GM12801 (cell line): Measurements from ENCODE around the gene CSHL1.

Experiments
- TF ChIP-seq, protein P1 (sequence below): IDR thresholded peaks from one replicate; pipeline ENCODE4 v1.5.1; 2011; ENCODE audit warnings: control low read depth; ENCODE audit not compliant: insufficient read length; ENCODE audit errors: extremely low read depth

CSHL1 gene

GRCh38 chr17:63939401-63939800 lies 28.3 kb upstream of the CSHL1 start:
- TF ChIP-seq, protein P1, sequence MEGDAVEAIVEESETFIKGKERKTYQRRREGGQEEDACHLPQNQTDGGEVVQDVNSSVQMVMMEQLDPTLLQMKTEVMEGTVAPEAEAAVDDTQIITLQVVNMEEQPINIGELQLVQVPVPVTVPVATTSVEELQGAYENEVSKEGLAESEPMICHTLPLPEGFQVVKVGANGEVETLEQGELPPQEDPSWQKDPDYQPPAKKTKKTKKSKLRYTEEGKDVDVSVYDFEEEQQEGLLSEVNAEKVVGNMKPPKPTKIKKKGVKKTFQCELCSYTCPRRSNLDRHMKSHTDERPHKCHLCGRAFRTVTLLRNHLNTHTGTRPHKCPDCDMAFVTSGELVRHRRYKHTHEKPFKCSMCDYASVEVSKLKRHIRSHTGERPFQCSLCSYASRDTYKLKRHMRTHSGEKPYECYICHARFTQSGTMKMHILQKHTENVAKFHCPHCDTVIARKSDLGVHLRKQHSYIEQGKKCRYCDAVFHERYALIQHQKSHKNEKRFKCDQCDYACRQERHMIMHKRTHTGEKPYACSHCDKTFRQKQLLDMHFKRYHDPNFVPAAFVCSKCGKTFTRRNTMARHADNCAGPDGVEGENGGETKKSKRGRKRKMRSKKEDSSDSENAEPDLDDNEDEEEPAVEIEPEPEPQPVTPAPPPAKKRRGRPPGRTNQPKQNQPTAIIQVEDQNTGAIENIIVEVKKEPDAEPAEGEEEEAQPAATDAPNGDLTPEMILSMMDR, result no peak

DNA sequence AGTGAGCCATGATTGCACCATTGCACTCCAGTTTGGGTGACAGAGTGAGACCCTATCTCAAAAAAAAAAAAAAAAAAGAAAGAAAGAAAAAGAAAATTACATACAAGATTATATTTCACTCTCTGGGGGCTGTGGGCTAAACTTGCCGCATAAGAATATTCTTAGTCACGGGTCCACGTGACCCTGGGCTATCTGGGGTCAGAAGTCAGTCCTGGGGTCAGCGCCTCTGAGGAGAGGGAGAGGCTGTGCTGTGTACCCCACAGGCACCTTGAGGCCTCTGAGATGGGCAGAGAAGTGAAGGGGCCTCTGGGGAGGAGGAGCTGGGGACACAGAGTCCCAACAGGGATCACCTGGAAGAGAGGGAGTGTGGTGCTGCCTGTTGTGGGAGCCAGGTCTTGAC lies 26.9 kb upstream of the CSHL1 start:
- TF ChIP-seq, protein P1, result no peak

DNA sequence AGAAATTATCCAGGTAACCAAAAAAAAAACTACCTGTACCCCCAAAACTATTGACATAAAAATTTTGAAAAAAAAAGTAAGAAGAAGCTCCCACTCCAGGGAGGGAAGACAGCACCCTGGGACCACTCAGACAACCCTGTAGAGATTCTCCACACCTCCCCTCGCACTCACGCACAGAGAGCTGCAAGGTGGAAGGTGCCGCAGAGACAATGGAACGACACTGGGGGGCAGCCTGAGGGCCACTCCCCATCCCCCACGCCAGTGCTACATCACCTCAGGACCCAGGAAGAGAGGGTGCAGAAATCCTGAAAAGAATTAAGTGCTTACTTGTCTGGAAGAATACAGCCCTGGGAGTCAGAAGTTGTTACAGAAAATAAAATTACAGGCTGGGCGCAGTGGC lies 26.3 kb upstream of the CSHL1 start:
- TF ChIP-seq, protein P1, result no peak

GRCh38 chr17:63934183-63935112 lies 23.4 kb upstream of the CSHL1 start:
- TF ChIP-seq, protein P1, result no peak

GRCh38 chr17:63933598-63933997 lies 22.5 kb upstream of the CSHL1 start:
- TF ChIP-seq, protein P1, result no peak

DNA sequence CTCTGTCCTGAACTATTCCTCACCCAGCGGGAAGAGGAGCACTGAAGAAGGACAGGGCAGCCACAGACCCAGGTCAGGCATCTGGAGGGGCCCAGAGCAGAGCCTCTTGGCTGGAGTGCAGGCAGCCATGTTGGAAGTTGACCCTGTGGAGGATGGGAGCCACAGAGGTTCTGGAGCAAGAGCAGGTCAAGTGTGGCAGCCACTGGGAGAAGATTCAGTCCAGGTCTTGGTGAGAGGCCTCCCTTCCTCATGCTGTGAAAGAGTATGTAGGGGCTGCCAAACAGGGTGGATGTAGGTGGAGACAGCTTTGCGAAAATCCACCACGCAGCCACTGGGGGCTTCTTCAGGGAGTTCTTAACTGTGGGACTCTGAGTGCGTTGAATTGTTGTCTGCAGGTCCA lies 21.7 kb upstream of the CSHL1 start:
- TF ChIP-seq, protein P1, result no peak

GRCh38 chr17:63931981-63932561 lies 21.0 kb upstream of the CSHL1 start, which contains the start of gene CD79B:
TSS of gene CD79B (minus strand) at chr17:63932331. CDS start at chr17:63932261, 70 bp downstream.
- TF ChIP-seq, protein P1, result no peak
